ENCODE results near the gene EIF3K.

DNA sequence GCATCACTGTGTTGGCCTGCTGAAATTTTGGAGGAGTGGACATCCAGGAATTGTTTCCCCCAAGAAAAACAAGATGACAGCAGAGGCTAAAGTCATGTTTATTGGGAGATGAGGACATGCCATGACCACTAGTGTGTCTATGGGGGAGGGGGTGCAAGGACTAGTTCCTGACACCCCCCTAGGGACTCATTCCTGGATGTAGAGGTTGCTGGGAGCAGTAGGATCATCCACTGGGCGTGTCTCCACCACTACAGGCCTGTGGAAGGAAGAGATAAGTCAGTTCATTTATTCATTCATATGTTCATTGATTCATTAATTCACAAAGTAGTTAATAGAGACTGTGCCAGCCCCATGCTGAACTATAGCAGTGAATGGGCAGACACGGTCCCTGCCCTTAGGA lies 31.4 kb upstream of the EIF3K start:
- TF ChIP-seq, protein P1, sequence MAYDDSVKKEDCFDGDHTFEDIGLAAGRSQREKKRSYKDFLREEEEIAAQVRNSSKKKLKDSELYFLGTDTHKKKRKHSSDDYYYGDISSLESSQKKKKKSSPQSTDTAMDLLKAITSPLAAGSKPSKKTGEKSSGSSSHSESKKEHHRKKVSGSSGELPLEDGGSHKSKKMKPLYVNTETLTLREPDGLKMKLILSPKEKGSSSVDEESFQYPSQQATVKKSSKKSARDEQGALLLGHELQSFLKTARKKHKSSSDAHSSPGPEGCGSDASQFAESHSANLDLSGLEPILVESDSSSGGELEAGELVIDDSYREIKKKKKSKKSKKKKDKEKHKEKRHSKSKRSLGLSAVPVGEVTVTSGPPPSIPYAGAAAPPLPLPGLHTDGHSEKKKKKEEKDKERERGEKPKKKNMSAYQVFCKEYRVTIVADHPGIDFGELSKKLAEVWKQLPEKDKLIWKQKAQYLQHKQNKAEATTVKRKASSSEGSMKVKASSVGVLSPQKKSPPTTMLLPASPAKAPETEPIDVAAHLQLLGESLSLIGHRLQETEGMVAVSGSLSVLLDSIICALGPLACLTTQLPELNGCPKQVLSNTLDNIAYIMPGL (CRISPR knock-in tag; IDR thresholded peaks at IDR 0.05; ENCODE audit: borderline replicate concordance) = no peak
- no peak for TF ChIP-seq CEBPB (IDR thresholded peaks at IDR 0.05)
- TF ChIP-seq RNF2 (IDR thresholded peaks at IDR 0.05; ENCODE audit: borderline replicate concordance, low read depth) = no peak
- no peak for TF ChIP-seq MYC (IDR thresholded peaks at IDR 0.05; ENCODE audit: borderline replicate concordance, low read length)
- no peak for TF ChIP-seq CTCF (IDR thresholded peaks at IDR 0.05)
- no peak for TF ChIP-seq RFX5 (IDR thresholded peaks at IDR 0.05)
- TF ChIP-seq SMC3 (IDR thresholded peaks at IDR 0.05) = no peak
- TF ChIP-seq CHD2 (IDR thresholded peaks at IDR 0.05; ENCODE audit: low read length, partially characterized antibody) = no peak
- TF ChIP-seq, protein P2, sequence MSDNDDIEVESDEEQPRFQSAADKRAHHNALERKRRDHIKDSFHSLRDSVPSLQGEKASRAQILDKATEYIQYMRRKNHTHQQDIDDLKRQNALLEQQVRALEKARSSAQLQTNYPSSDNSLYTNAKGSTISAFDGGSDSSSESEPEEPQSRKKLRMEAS (IDR thresholded peaks at IDR 0.05) = no peak
- TF ChIP-seq GATA3 (IDR thresholded peaks at IDR 0.05; ENCODE audit: borderline replicate concordance) = no peak
